GM19468 (cell line): ENCODE measurements around the gene GH1.
A peak's percentile ranks its signal among the peaks of the same experiment; 100 is the strongest.

ENCODE experiments used
- ATAC-seq: cut with Tn5 transposase; IDR thresholded peaks from one replicate; pipeline ENCODE4 v1.9.1; 2021; ENCODE audit warnings: mild to moderate bottlenecking, moderate library complexity, moderate number of reproducible peaks; ENCODE audit not compliant: unreplicated experiment; ENCODE audit errors: extremely low read depth

Gene GH1

DNA sequence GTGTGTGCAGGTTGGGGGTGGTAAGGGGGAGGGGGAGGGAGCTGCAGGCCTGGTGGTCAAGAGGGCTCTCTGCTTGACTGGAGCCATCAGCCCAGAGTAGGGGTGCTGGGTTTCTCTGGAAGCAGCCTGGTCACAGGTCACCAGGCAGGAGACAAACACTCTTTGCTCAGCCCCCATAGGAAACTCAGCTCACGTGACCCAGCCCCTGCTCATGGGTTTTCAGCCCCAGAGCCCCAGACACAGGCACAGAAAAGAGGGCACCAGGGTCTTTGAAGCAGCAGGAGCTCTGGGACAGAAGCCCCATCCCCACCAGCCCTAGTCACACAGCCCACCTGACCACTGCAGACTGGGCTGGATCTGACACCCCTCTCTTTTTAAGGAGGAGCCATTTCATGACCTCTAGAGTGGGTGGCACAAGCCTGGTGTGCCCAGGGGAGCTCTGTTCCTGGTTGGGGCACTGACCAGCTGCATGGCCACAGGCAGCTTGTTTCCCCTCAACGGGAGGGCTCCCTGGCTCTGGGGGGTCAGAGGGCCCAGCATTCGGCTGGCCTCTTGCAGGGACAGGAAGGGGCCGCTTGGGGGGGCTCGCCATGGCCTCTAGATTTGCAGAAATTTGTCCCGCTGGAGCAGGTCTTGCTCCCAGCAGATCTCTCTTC, 27.3 kb upstream of the GH1 start:
- no peak for ATAC-seq

DNA sequence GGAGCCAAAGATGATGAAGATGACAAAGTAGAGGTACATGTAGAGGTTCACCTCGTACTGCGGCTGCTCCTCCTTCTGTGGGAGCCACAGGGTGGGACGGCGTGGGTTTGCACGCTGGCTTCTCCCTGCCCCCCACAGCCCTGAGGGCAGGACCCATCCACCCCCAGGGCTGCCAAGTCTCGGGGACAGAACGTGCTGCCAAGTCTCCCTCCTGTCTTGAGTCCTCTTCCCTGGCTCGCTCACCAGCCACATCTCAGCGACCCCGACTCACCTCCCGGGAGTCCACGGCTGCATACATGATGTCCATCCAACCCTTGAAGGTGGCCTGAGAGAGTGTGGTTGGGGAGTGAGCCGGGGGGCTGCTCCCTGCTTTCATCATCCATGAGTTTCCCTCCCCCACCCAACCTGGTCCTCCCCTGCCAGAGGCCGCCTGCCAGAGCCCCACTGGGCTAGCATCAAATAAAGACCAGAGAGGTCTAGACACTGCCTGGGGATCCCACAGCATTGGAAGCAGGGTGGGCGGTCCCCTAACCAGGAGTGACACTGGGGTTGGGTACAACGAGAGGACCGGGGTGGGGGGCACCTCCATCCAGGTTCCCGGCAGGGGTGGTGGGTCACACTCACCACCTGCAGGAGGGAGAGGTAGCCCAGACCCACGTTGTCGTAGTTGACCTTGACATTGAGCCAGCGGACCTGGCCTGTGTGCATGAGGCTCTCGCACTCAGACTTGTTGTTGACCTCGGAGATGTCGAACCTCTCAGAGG, 26.3 kb upstream of the GH1 start:
- ATAC-seq, result no peak

DNA sequence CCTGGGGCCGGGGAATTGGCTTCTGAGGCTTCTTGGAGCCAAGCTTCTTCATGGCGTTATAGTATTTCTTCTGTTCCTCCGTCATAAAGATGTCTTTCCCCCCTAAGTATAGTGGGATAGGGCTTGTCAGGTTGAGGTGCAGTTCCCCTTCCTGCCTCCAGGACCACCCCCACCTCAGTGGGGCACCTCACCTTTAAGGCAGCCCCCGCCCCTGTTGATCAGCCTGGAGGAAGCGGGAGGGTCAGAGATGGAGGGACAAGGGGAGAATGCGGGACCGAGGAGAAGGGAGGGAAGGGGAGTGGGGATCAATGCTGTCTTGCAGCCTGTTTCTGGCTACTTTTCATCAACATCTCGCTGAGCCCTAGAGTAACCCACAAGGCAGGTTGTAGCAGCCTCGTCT, 25.1 kb upstream of the GH1 start:
- ATAC-seq, result no peak

- ATAC-seq, result no peak
Measured at GRCh38 chr17:63942309-63942985, 23.8 kb upstream of the GH1 start.

DNA sequence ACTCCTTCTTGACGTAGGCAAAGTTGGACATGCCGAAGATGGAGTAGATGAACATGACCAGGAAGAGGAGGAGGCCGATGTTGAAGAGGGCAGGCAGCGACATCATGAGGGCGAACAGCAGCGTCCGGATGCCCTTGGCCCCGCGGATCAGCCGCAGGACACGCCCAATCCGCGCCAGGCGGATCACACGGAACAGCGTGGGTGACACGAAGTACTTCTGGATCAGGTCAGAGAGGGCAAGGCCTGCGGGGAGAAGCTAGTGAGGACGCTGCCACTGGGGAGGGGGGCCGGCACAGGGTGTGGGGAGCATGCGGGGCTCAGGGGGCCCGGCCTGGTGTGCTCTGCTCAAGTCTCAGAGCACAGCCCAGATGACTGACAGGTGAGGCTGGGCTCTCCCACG, 23.1 kb upstream of the GH1 start:
- ATAC-seq, result no peak

DNA sequence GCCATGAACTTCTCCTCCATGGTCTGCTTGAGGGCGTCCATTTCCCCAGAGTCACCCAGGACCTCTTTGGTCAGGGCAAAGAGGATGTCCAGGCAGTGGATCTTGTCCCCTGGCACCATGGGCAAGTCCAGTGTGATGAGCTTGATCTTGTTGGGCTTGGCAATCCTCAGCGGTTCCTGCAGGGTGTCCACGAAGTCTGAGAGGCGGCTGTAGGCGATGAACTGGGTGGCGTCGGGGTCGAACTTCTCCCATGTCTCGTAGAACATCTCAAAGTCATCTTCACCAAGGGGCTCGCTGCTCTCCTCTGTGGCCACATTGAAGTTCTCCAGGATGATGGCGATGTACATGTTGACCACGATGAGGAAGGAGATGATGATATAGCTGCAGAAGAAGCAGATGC, 22.5 kb upstream of the GH1 start:
- no peak for ATAC-seq

- ATAC-seq, result no peak
Measured at GRCh38 chr17:63940584-63940983, 21.9 kb upstream of the GH1 start.

- no peak for ATAC-seq
Measured at GRCh38 chr17:63939884-63940283, 21.2 kb upstream of the GH1 start.

DNA sequence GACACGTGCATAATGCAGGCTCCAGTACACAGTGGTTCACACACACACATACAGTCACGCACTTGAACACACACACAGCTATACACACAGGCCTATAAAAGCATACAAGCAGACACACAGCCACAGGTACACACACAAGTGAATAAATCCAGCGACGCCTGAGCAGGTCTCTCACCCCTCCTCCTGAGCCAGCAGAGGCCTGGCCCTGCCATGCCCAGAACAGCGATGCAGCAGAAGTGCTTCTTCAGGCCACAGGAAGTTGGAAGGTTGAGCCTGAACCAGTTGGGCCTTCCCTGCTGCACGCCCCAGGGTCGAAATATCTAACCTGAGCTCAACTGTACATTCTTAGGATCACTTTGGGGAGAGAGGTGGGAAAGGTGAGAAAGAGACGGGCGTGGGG, 20.8 kb upstream of the GH1 start:
- no peak for ATAC-seq

- ATAC-seq, result no peak
Measured at GRCh38 chr17:63937920-63938319, 19.3 kb upstream of the GH1 start.

- ATAC-seq, result no peak
Measured at GRCh38 chr17:63937319-63937718, 18.7 kb upstream of the GH1 start.

DNA sequence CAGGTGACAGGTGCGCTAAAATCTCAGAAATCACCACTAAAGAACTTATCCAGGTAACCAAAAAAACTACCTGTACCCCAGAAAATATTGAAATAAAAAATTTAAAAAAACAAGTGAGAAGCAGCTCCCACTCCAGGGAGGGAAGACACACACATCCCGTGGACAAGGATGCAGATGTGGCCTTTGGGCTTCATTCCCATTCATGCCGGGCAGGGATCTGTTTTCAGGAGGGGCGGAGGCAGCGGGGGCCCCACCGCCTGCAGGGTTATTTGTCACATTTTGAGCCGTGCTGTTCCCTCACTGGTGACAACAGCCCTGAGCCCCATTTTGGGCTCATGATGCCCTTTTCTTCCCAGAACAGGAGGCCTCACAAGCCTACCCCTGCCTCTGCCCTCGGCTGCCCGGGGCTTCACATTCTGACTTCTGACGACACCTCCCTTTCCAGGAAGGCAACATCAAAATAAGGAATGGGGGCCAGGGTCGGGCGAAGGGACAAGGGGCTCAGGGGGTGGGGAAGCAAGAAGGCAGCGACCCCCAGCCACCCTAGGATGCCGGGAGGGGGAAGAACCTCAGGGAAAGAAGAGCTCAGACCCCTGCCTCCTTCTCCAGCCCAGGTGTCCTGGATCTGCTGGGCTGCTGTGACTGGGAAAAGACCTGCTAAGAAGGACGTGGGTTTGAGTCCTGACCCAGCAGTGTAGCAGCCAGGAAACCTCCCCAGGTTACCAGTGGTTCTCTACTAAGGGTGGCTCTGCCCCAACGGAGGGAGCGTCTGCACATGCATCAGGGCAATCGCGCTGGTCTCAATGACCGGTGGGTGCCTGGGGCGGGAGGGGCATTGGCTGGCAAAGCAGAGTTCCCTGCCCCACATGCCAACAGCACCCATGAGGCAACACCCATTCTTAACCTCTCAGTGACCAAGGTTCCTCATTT, 15.8 kb upstream of the GH1 start:
- ATAC-seq, result no peak

- ATAC-seq, result no peak
Measured at GRCh38 chr17:63933598-63933997, 15.0 kb upstream of the GH1 start.

GRCh38 chr17:63932721-63933120, 14.1 kb upstream of the GH1 start:
- peak; percentile 1 for ATAC-seq

- ATAC-seq, result peak; percentile 62
Measured at GRCh38 chr17:63931981-63932561, 13.4 kb upstream of the GH1 start, which contains the start of gene CD79B. Gene CD79B (minus strand): TSS chr17:63932331. CDS start chr17:63932261, 70 bp downstream.

DNA sequence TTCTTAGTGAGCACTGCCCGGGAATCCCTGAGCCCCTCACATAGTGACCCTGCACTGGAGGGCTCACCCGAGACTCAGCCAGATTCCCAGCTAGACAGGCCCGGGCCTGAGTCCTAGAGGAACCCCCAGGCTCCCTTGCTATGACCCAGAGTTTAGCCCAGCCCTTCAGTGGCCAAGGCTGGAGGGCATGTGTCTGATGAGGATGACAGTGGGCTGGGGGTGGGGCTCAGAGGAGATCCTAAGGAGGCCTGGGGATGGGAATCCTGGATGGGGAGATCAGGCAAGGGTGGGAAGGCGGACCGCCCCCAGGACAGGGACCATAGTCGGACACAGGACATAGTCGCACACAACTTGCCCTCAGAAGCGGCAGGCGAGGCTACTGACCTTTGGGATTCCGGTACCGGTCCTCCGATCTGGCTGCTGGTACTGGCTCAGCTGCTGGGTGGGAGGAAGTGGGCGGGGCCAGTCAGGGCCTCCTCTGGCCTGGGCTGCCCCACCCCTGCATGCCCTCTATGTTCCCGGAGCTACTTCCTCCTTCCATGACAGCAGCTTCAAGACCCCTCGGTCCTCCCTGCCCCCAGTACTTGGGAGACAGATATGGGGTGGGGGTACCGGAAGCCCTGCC, 12.4 kb upstream of the GH1 start:
- no peak for ATAC-seq

GRCh38 chr17:63929860-63930766, 11.5 kb upstream of the GH1 start:
- no peak for ATAC-seq

DNA sequence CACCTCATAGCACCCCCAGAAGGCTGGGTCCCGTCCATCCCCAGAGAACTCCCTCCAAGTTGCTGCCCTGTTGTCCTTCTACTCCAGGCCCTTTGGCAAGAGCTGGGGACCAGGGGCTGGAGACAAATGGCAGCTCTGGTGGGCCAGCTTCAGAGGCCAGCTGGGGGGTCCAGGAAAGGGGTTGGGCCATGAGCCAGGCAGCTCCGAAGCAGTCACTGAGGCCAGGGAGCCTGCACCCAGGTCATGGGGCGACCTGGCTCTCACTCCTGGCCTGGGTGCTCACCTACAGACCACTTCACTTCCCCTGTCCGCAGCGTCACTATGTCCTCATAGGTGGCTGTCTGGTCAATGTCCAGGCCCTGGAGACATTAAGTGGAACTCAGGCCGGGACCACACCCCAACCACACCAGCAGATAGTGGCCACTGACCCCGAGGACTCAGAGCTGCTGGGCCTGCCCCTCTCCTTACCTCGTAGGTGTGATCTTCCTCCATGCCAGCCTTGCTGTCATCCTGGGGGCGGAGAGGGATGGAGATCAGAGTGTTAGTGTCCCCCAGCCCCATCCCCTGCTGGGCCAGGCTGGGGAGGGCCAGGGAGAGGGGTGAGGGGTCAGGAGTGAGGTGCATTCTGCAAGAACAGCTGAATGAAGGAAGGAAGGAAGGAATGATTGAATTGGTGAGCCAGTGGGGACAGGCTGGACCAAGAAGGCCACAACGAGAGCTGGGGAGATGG, 10.5 kb upstream of the GH1 start:
- no peak for ATAC-seq
